ENCODE measurements around the gene AP5M1. TPM values are rescaled to one million over a fixed set of nuclear protein-coding genes. Genes with fewer than 3 reads are reported as not detected.
"Not testable (repeated sequence)": the region's sequence is repeated elsewhere in the genome, so short reads cannot be mapped to it uniquely, and the experiment has no call there.

The AP5M1 gene
- total RNA-seq, 2 donors from 2014 or later: 23.3 to 28.6 TPM

- no peaks in the 10 kb centered on the region for H3K9me3 ChIP-seq
- H3K4me3 ChIP-seq: peak overlapping the region in 1 of 2 donors; percentile 3
- no peak overlapping the region for H3K27ac ChIP-seq
- DNase-seq (ENCODE audit: low spot score): no peak
- no peaks in the 10 kb centered on the region for H3K4me1 ChIP-seq
- no peaks in the 10 kb centered on the region for H3K27me3 ChIP-seq
- no peak for TF ChIP-seq CTCF (IDR thresholded peaks at IDR 0.05)
- peaks cover 17% of the 10 kb centered on the region for H3K36me3 ChIP-seq
Measured at GRCh38 chr14:57243320-57243719, 25.5 kb upstream of the AP5M1 start.

GRCh38 chr14:57244106-57244505 lies 24.7 kb upstream of the AP5M1 start:
- peaks cover 10% of the 10 kb centered on the region for H3K36me3 ChIP-seq
- TF ChIP-seq CTCF (IDR thresholded peaks at IDR 0.05): no peak

GRCh38 chr14:57245941-57246340 lies 22.8 kb upstream of the AP5M1 start:
- no peak for DNase-seq (ENCODE audit: low spot score)
- H3K27ac ChIP-seq: no peak overlapping the region
- no peak for TF ChIP-seq CTCF (IDR thresholded peaks at IDR 0.05)
- no peak overlapping the region for H3K4me3 ChIP-seq
- H3K4me1 ChIP-seq: no peaks in the 10 kb centered on the region
- peaks cover 10% of the 10 kb centered on the region for H3K36me3 ChIP-seq
- H3K9me3 ChIP-seq: no peaks in the 10 kb centered on the region
- no peaks in the 10 kb centered on the region for H3K27me3 ChIP-seq

More at GRCh38 chr14:57244106-57244505, 24.7 kb upstream of the AP5M1 start:
- DNase-seq (ENCODE audit: low spot score): no peak
- Histone ChIP-seq H3K9me3 (no peaks in the 10 kb centered on the region), H3K27me3 (no peaks in the 10 kb centered on the region), H3K4me1 (no peaks in the 10 kb centered on the region), H3K27ac (no peak overlapping the region), H3K4me3 (no peak overlapping the region)

- no peak for DNase-seq (ENCODE audit: low spot score)
- Histone ChIP-seq H3K4me3 (no peak overlapping the region), H3K27me3 (no peaks in the 10 kb centered on the region), H3K36me3 (peaks cover 10% of the 10 kb centered on the region), H3K27ac (no peak overlapping the region), H3K4me1 (no peaks in the 10 kb centered on the region), H3K9me3 (no peaks in the 10 kb centered on the region)
- TF ChIP-seq CTCF (IDR thresholded peaks at IDR 0.05): no peak
Measured at GRCh38 chr14:57246933-57247657, 21.7 kb upstream of the AP5M1 start.

GRCh38 chr14:57254884-57255283 lies 13.9 kb upstream of the AP5M1 start:
- no peak for DNase-seq (ENCODE audit: low spot score)
- Histone ChIP-seq H3K27me3 (no peaks in the 10 kb centered on the region), H3K4me1 (no peaks in the 10 kb centered on the region), H3K36me3 (no peaks in the 10 kb centered on the region), H3K4me3 (no peak overlapping the region), H3K9me3 (no peaks in the 10 kb centered on the region), H3K27ac (no peak overlapping the region)
- TF ChIP-seq CTCF (IDR thresholded peaks at IDR 0.05): no peak

GRCh38 chr14:57258221-57258620 lies 10.6 kb upstream of the AP5M1 start:
- not testable (repeated sequence) for H3K27ac ChIP-seq; DNase-seq (ENCODE audit: low spot score); H3K27me3 ChIP-seq; H3K4me1 ChIP-seq; H3K4me3 ChIP-seq; H3K9me3 ChIP-seq; H3K36me3 ChIP-seq
